CD4-positive, alpha-beta memory T cell (primary cell): ENCODE results near the gene TTI1. TPM values are rescaled to one million over a fixed set of nuclear protein-coding genes. Genes with fewer than 3 reads are reported as not detected.

Experiments
- CTCF ChIA-PET: fragments of 350-600 bp; sonication (Branson Sonifier 250); formaldehyde crosslinking; loops from one replicate; lab custom pipeline; 2021; ENCODE audit warnings: inconsistent platforms; ENCODE audit not compliant: partially characterized antibody; lab: Charles Lee
- POLR2A ChIA-PET: fragments of 350-600 bp; sonication (Branson Sonifier 250); formaldehyde crosslinking; loops from one replicate; lab custom pipeline; 2021; ENCODE audit not compliant: partially characterized antibody; lab: Charles Lee
- DNase-seq, 5 donors: peaks; one replicate each; pipeline versions ENCODE4 v3.0.0 to v3.0.0-alpha.2; 2020 to 2022; ENCODE audit warnings: mixed read lengths in 1 of 5
- H3K27ac ChIP-seq: one replicate; pipeline ENCODE4 v1.7.0; 2013; ENCODE audit warnings: low read depth, low read length
- H3K27me3 ChIP-seq: 2 replicates; pipeline ENCODE4 v1.7.0; 2013; ENCODE audit warnings: mild to moderate bottlenecking, low read length, moderate library complexity; ENCODE audit not compliant: insufficient read depth
- H3K36me3 ChIP-seq: 2 replicates; pipeline ENCODE4 v1.7.0; 2013; ENCODE audit warnings: mild to moderate bottlenecking, low read length, moderate library complexity; ENCODE audit not compliant: insufficient read depth
- H3K4me1 ChIP-seq: 2 replicates; pipeline ENCODE4 v1.7.0; 2013; ENCODE audit warnings: mild to moderate bottlenecking, low read length, moderate library complexity; ENCODE audit not compliant: insufficient read depth
- H3K4me3 ChIP-seq, 2 donors: one replicate each; pipeline ENCODE4 v1.7.0; 2013; ENCODE audit warnings: low read length in 2 of 2, mild to moderate bottlenecking in 1 of 2
- H3K9me3 ChIP-seq, 2 donors: one replicate each; pipeline ENCODE4 v1.7.0; 2013; ENCODE audit warnings: low read length in 2 of 2, control low read depth in 1 of 2; ENCODE audit not compliant: control insufficient read depth in 1 of 2
- H3K27ac Mint-ChIP-seq, 7 donors: one replicate each; pipeline ENCODE4 v1.8.0; 2020 to 2021; ENCODE audit warnings: mixed read lengths in 7 of 7, mild to moderate bottlenecking in 6 of 7, inconsistent platforms in 3 of 7, moderate library complexity in 3 of 7
- H3K27me3 Mint-ChIP-seq, 2 donors: one replicate each; pipeline ENCODE4 v1.8.0; 2020 to 2021; ENCODE audit warnings: mixed read lengths in 2 of 2
- H3K36me3 Mint-ChIP-seq, 2 donors: one replicate each; pipeline ENCODE4 v1.8.0; 2020 to 2021; ENCODE audit warnings: mixed read lengths in 2 of 2, inconsistent platforms in 1 of 2, mild to moderate bottlenecking in 1 of 2
- H3K4me1 Mint-ChIP-seq, 4 donors: one replicate each; pipeline ENCODE4 v1.8.0; 2020 to 2021; ENCODE audit warnings: mixed read lengths in 4 of 4, mild to moderate bottlenecking in 1 of 4
- H3K4me3 Mint-ChIP-seq, 8 donors: one replicate each; pipeline ENCODE4 v1.8.0; 2020 to 2021; ENCODE audit warnings: mixed read lengths in 8 of 8, mild to moderate bottlenecking in 7 of 8, moderate library complexity in 6 of 8, inconsistent platforms in 3 of 8
- H3K9me3 Mint-ChIP-seq, 8 donors: one replicate each; pipeline ENCODE4 v1.8.0; 2020 to 2021; ENCODE audit warnings: mixed read lengths in 8 of 8, mild to moderate bottlenecking in 5 of 8, inconsistent platforms in 3 of 8, moderate library complexity in 1 of 8
- intact Hi-C: fragments of 100-400 bp; cut with micrococcal nuclease; formaldehyde crosslinking; loops from one replicate; pipeline ENCODE4 v1.15.1; 2023
- polyA plus RNA-seq, 2 donors: library from polyadenylated mRNA; unstranded; fragments of 300-500 nt; fragmentation: Illumina TruSeq; gene quantifications; one replicate each; pipeline ENCODE4 v1.2.3, GENCODE V29; 2021
- total RNA-seq, 2 experiments: library from RNA; stranded (reverse); gene quantifications; one replicate each; pipeline ENCODE4 v1.2.3, GENCODE V29; 2021

The TTI1 gene
- total and polyA plus RNA-seq, 4 experiments from 2014 or later = 13.0 to 26.6 (median 22.9) TPM

- Mint-ChIP-seq H3K36me3 (peaks cover 55 to 85% of the 10 kb centered on the region in 2 donors), H3K9me3 (peaks cover 0 to 1% (median 0%) of the 10 kb centered on the region in 8 donors), H3K4me3 (no peak overlapping the region), H3K27ac (peak overlapping the region in 4 of 7 donors; percentile 1 to 46 (median 31)), H3K4me1 (peaks cover 14 to 28% (median 23%) of the 10 kb centered on the region in 4 donors), H3K27me3 (no peaks in the 10 kb centered on the region)
- Histone ChIP-seq H3K27ac (no peak overlapping the region), H3K4me3 (no peak overlapping the region), H3K36me3 (peaks cover 23% of the 10 kb centered on the region), H3K4me1 (no peaks in the 10 kb centered on the region), H3K27me3 (no peaks in the 10 kb centered on the region), H3K9me3 (no peaks in the 10 kb centered on the region)
- CTCF ChIA-PET = interaction anchor here (1.1 to 3.1 kb wide), 7 partner anchors 8 to 146 kb away, joined by 3 to 16 read pairs (median 4); no protein-coding TSS in a partner anchor
- intact Hi-C loops = no loop called here
- POLR2A ChIA-PET = interaction anchor here (1.0 kb wide), 1 partner anchor 8 kb away, joined by 3 read pairs; no protein-coding TSS in a partner anchor
- no peak for DNase-seq
These were observed 42.1 kb upstream of the TTI1 start for GRCh38 chr20:38075161-38075998.

GRCh38 chr20:38073307-38074071 lies 40.2 kb upstream of the TTI1 start:
- Histone ChIP-seq H3K27me3 (no peaks in the 10 kb centered on the region), H3K4me3 (no peak overlapping the region), H3K9me3 (no peaks in the 10 kb centered on the region), H3K27ac (no peak overlapping the region), H3K4me1 (no peaks in the 10 kb centered on the region), H3K36me3 (peaks cover 33% of the 10 kb centered on the region)
- Mint-ChIP-seq H3K27me3 (no peaks in the 10 kb centered on the region), H3K27ac (peak overlapping the region in 6 of 7 donors; percentile 7 to 64 (median 37)), H3K9me3 (peaks cover 0 to 1% (median 0%) of the 10 kb centered on the region in 8 donors), H3K4me1 (peaks cover 14 to 23% (median 20%) of the 10 kb centered on the region in 4 donors), H3K4me3 (no peak overlapping the region), H3K36me3 (peaks cover 52 to 86% of the 10 kb centered on the region in 2 donors)
- ChIA-PET POLR2A (interaction anchor here (1.0 to 1.3 kb wide), 3 partner anchors 12 to 399 kb away, joined by 3 to 4 read pairs (median 3); partner anchors contain the start of gene RALGAPB), CTCF (interaction anchor here (0.8 to 3.1 kb wide), 19 partner anchors 8 to 148 kb away, joined by 3 to 17 read pairs (median 4); no protein-coding TSS in a partner anchor)
- peak; percentile 17 to 39 (median 33) for DNase-seq
- intact Hi-C loops = loop anchor here (1.0 kb wide), 1 partner anchor 149 kb away; no protein-coding TSS in a partner anchor

GRCh38 chr20:38072898-38073297 lies 39.6 kb upstream of the TTI1 start:
- H3K27ac Mint-ChIP-seq = peak overlapping the region in 4 of 7 donors; percentile 7 to 45 (median 38)
- H3K4me1 Mint-ChIP-seq = peaks cover 14 to 21% (median 17%) of the 10 kb centered on the region in 4 donors
- no peaks in the 10 kb centered on the region for H3K27me3 ChIP-seq
- H3K27ac ChIP-seq = no peak overlapping the region
- intact Hi-C loops = loop anchor here (1.0 kb wide), 1 partner anchor 149 kb away; no protein-coding TSS in a partner anchor
- H3K9me3 ChIP-seq = no peaks in the 10 kb centered on the region
- H3K4me1 ChIP-seq = no peaks in the 10 kb centered on the region
- peaks cover 36% of the 10 kb centered on the region for H3K36me3 ChIP-seq
- H3K27me3 Mint-ChIP-seq = no peaks in the 10 kb centered on the region
- H3K4me3 Mint-ChIP-seq = no peak overlapping the region
- ChIA-PET CTCF (interaction anchor here (0.9 to 2.9 kb wide), 15 partner anchors 8 to 149 kb away, joined by 3 to 17 read pairs (median 5); no protein-coding TSS in a partner anchor), POLR2A (interaction anchor here (1.0 to 1.3 kb wide), 3 partner anchors 13 to 399 kb away, joined by 3 to 4 read pairs (median 3); partner anchors contain the start of gene RALGAPB)
- peaks cover 51 to 88% of the 10 kb centered on the region in 2 donors for H3K36me3 Mint-ChIP-seq
- no peak overlapping the region for H3K4me3 ChIP-seq
- H3K9me3 Mint-ChIP-seq = no peaks in the 10 kb centered on the region
- no peak for DNase-seq

GRCh38 chr20:38067717-38068365 lies 34.6 kb upstream of the TTI1 start:
- Histone ChIP-seq H3K4me1 (no peaks in the 10 kb centered on the region), H3K27ac (no peak overlapping the region), H3K36me3 (peaks cover 65% of the 10 kb centered on the region), H3K9me3 (no peaks in the 10 kb centered on the region), H3K27me3 (no peaks in the 10 kb centered on the region), H3K4me3 (no peak overlapping the region)
- no peak overlapping the region for H3K4me3 Mint-ChIP-seq
- intact Hi-C loops = no loop called here
- ChIA-PET POLR2A (no interaction called here), CTCF (interaction anchor here (2.4 kb wide), 1 partner anchor 10 kb away, joined by 7 read pairs; no protein-coding TSS in a partner anchor)
- H3K4me1 Mint-ChIP-seq = peaks cover 0 to 9% (median 4%) of the 10 kb centered on the region in 4 donors
- peaks cover 67 to 86% of the 10 kb centered on the region in 2 donors for H3K36me3 Mint-ChIP-seq
- DNase-seq = no peak
- H3K9me3 Mint-ChIP-seq = no peaks in the 10 kb centered on the region
- H3K27ac Mint-ChIP-seq = no peak overlapping the region
- no peaks in the 10 kb centered on the region for H3K27me3 Mint-ChIP-seq

GRCh38 chr20:38066969-38067716 lies 33.9 kb upstream of the TTI1 start:
- Mint-ChIP-seq H3K9me3 (no peaks in the 10 kb centered on the region), H3K4me3 (no peak overlapping the region), H3K4me1 (peaks cover 0 to 4% (median 2%) of the 10 kb centered on the region in 4 donors), H3K27ac (peak overlapping the region in 2 of 7 donors; percentile 43 to 62), H3K36me3 (peaks cover 63 to 80% of the 10 kb centered on the region in 2 donors), H3K27me3 (no peaks in the 10 kb centered on the region)
- no peak for DNase-seq
- CTCF ChIA-PET = interaction anchor here (1.0 to 2.4 kb wide), 2 partner anchors 9 kb away, joined by 3 to 7 read pairs; no protein-coding TSS in a partner anchor
- Histone ChIP-seq H3K4me1 (no peaks in the 10 kb centered on the region), H3K27ac (no peak overlapping the region), H3K9me3 (no peaks in the 10 kb centered on the region), H3K36me3 (peaks cover 69% of the 10 kb centered on the region), H3K27me3 (no peaks in the 10 kb centered on the region), H3K4me3 (no peak overlapping the region)
- POLR2A ChIA-PET = no interaction called here
- intact Hi-C loops = no loop called here

GRCh38 chr20:38065764-38066375 lies 32.6 kb upstream of the TTI1 start:
- H3K27ac Mint-ChIP-seq = no peak overlapping the region
- Histone ChIP-seq H3K36me3 (peaks cover 71% of the 10 kb centered on the region), H3K9me3 (no peaks in the 10 kb centered on the region), H3K27me3 (no peaks in the 10 kb centered on the region), H3K27ac (no peak overlapping the region), H3K4me3 (no peak overlapping the region), H3K4me1 (no peaks in the 10 kb centered on the region)
- no peak for DNase-seq
- peaks cover 51 to 67% of the 10 kb centered on the region in 2 donors for H3K36me3 Mint-ChIP-seq
- H3K4me1 Mint-ChIP-seq = peaks cover 0 to 4% (median under 1%) of the 10 kb centered on the region in 4 donors
- ChIA-PET POLR2A (no interaction called here), CTCF (interaction anchor here (1.4 to 1.7 kb wide), 2 partner anchors 8 to 156 kb away, joined by 3 to 8 read pairs; no protein-coding TSS in a partner anchor)
- H3K9me3 Mint-ChIP-seq = no peaks in the 10 kb centered on the region
- no peak overlapping the region for H3K4me3 Mint-ChIP-seq
- intact Hi-C loops = no loop called here
- no peaks in the 10 kb centered on the region for H3K27me3 Mint-ChIP-seq
